Lower lobe of right lung (tissue), 2 donors: ENCODE data around the gene LRRC37B. TPM values are rescaled to one million over a fixed set of nuclear protein-coding genes. Genes with fewer than 3 reads are reported as not detected.
A peak's percentile ranks its signal among the peaks of the same experiment; 100 is the strongest.
"Not testable (repeated sequence)": the region's sequence is repeated elsewhere in the genome, so short reads cannot be mapped to it uniquely, and the experiment has no call there.

Experiments used
- ATAC-seq, 2 donors: fragments of 200-7000 bp; cut with Tn5 transposase; one replicate each; pipeline ENCODE4 v1.9.1; 2020 to 2022; ENCODE audit warnings: mild to moderate bottlenecking in 2 of 2, moderate library complexity in 2 of 2
- DNase-seq: peaks from one replicate; pipeline ENCODE4 v3.0.0-alpha.2; 2020
- H3K27ac ChIP-seq: fragments of 200-600 bp; one replicate; pipeline ENCODE4 v1.8.0; 2022
- H3K27me3 ChIP-seq: fragments of 200-600 bp; one replicate; pipeline ENCODE4 v1.8.0; 2022; ENCODE audit warnings: low read depth
- H3K36me3 ChIP-seq: fragments of 200-600 bp; one replicate; pipeline ENCODE4 v1.8.0; 2022; ENCODE audit warnings: mild to moderate bottlenecking
- H3K4me1 ChIP-seq: fragments of 200-600 bp; one replicate; pipeline ENCODE4 v1.8.0; 2022
- H3K4me3 ChIP-seq: fragments of 200-600 bp; one replicate; pipeline ENCODE4 v1.8.0; 2022; ENCODE audit warnings: mild to moderate bottlenecking
- H3K9me3 ChIP-seq: fragments of 200-600 bp; one replicate; pipeline ENCODE4 v1.8.0; 2022
- intact Hi-C: fragments of 100-400 bp; cut with DNase I; formaldehyde crosslinking; loops from one replicate; pipeline ENCODE4 v1.11.0; 2022
- long read RNA-seq: library from polyadenylated mRNA; unstranded; transcript quantifications from one replicate; pipeline ENCODE4 v2.0.0, GENCODE V29; 2021
- total RNA-seq: library from RNA; stranded (reverse); fragmentation: NEBNext Ultra II Directional; extraction: Animal tissue kit (Norgen Biotek cat#: 25700); gene quantifications from one replicate; pipeline ENCODE4 v1.2.1, GENCODE V29; 2021
- TF ChIP-seq, protein P1 (sequence below): fragments of 200-600 bp; IDR thresholded peaks from one replicate; pipeline ENCODE4 v1.8.0; 2022; ENCODE audit warnings: antibody characterized with exemption, mild to moderate bottlenecking
- donor health status: DM: no; HTN: yes; CAD: no; lungs with severe emphysema.

Gene LRRC37B
- 19.1 TPM for total RNA-seq
- long read RNA-seq, partial matches to known transcripts = 3 of 8 reads
- long read RNA-seq, other reads (novel, unspliced or antisense) = 3 of 8 reads

DNA sequence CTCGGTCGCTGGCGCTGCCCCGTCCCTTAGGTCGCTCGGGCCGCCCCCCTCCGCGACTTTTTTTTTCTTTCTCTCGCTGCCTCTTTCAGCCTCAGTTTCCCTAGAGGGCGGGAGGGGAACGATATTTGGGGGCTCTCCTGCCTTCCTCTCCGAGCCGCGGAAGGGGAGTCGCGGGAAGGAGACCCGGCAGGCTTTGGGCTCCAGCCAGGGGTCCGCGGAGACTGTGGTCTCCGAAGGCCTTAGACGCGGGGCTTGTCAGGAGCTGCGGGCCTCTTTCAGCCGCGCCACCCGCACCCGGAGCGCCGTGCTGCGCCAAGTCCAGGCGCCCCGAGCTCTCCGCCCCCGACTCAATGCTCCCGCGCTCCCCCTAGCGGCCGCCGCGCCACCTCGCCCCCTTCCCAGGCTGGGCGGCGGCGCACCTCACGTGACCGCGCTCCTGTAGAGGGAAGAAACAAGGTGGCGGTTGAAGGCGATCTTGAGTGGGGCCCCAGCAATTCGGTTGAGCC is at the start of gene LRRC37B:
Gene LRRC37B, plus strand, starts transcription at position 427 of the 506 bp plus-strand sequence. CDS start 14,010 bp downstream, outside the sequence.
- peak within 1 kb of the TSS; percentile 83 for H3K27ac ChIP-seq
- peak; percentile 93 for DNase-seq
- intact Hi-C loops = no loop called here
- TF ChIP-seq, protein P1, sequence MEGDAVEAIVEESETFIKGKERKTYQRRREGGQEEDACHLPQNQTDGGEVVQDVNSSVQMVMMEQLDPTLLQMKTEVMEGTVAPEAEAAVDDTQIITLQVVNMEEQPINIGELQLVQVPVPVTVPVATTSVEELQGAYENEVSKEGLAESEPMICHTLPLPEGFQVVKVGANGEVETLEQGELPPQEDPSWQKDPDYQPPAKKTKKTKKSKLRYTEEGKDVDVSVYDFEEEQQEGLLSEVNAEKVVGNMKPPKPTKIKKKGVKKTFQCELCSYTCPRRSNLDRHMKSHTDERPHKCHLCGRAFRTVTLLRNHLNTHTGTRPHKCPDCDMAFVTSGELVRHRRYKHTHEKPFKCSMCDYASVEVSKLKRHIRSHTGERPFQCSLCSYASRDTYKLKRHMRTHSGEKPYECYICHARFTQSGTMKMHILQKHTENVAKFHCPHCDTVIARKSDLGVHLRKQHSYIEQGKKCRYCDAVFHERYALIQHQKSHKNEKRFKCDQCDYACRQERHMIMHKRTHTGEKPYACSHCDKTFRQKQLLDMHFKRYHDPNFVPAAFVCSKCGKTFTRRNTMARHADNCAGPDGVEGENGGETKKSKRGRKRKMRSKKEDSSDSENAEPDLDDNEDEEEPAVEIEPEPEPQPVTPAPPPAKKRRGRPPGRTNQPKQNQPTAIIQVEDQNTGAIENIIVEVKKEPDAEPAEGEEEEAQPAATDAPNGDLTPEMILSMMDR = peak; percentile 94
- H3K27me3 ChIP-seq = no peaks in the 10 kb centered on the region
- peak within 1 kb of the TSS; percentile 77 for H3K4me3 ChIP-seq
- ATAC-seq = peak; percentile 99
- H3K36me3 ChIP-seq = no peaks in the 10 kb centered on the region
- H3K9me3 ChIP-seq = no peaks in the 10 kb centered on the region
- H3K4me1 ChIP-seq = peaks cover 33% of the 10 kb centered on the region

DNA sequence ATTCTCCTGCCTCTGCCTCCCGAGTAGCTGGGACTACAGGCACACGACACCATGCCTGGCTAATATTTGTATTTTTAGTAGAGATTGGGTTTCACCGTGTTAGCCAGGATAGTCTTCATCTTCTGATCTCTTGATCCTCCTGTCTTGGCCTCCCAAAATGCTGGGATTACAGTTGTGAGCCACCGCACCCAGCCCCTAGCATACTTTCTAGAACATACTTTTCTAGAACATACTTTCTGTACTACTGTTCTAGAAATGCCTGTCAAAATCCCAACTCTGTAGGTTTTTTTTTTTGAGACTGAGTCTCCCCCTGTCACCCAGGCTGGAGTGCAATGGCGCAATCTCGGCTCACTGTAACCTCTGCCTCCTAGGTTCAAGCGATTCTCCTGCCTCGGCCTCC is 43.1 kb upstream of the LRRC37B start:
- H3K27ac ChIP-seq, ATAC-seq, H3K9me3 ChIP-seq, H3K4me1 ChIP-seq, intact Hi-C loops, H3K4me3 ChIP-seq, DNase-seq, H3K27me3 ChIP-seq: not testable (repeated sequence)
- H3K36me3 ChIP-seq = peaks cover 79% of the 10 kb centered on the region

DNA sequence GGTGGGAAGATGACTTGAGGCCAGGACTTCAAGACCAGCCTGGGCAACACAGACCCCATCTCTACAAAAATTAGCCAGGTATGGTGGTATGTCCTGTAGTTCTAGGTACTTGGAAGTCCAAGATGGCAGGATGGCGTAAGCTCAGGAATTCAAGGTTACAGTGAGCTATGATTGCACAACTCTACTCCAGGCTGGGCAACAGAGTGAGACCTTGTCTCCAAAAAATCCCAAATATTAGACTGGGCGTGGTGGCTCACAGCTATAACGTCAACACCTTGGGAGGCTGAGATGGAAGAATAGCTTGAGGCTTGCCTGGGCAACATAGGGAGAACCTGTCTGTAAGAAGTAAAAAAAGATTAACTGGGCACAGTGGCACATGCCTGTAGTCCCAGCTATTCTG is 39.5 kb upstream of the LRRC37B start:
- ATAC-seq = no peak
- no peaks in the 10 kb centered on the region for H3K9me3 ChIP-seq
- TF ChIP-seq, protein P1 = no peak
- no peak overlapping the region for H3K27ac ChIP-seq
- no peaks in the 10 kb centered on the region for H3K4me1 ChIP-seq
- H3K27me3 ChIP-seq = no peaks in the 10 kb centered on the region
- intact Hi-C loops = no loop called here
- peaks cover 81% of the 10 kb centered on the region for H3K36me3 ChIP-seq
- DNase-seq = no peak
- H3K4me3 ChIP-seq = no peak overlapping the region

DNA sequence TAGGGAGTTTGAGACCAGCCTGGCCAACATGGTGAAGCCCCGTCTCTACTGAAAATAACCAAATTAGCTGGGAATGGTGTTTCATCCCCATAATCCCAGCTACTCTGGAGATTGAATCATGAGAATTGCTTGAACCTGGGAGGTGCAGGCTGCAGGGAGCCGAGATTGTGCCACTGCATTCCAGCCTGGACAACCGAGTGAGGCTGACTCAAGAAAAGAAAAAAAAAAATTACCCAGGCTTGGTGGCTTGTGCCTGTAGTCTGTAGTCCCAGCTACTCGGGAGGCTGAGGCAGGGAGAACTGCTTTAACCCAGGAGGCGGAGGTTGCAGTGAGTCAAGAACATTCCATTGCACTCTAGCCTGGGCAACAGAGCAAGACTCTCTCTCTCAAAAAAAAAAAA is 36.8 kb upstream of the LRRC37B start:
- H3K4me3 ChIP-seq, H3K27ac ChIP-seq, DNase-seq, ATAC-seq, H3K9me3 ChIP-seq, H3K27me3 ChIP-seq, intact Hi-C loops, H3K4me1 ChIP-seq: not testable (repeated sequence)
- H3K36me3 ChIP-seq = peaks cover 79% of the 10 kb centered on the region

DNA sequence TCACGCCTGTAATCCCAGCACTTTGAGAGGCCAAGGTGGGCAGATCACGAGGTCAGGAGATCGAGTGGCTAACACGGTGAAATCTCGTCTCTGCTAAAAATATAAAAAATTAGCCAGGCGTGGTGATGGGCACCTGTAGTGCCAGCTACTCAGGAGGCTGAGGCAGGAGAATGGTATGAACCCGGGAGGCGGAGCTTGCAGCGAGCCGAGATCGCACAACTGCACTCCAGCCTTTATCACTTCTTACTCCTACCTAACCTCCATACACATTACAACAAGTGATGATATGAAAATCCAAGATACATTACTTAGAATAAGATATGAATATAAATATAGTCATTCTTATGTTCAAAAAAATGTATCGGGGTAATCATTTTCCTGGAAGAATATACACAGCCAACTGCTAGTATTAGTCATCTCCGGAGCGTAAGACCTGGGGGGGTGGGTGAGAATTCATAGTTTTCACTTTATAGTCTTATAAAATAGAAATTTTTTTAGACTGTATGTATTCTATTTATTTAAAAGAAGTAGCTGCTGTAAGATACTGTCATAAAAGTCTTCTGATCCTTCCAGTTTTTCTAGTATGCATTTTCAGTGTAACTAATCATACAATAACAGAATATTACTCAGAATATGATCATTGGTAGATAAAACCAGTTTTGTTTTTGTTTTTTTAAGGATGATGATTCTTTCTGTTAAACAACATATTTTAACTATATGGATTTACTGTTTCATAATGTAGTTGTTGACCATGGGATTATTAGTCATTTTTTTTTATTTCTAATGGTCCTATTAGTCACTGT is 32.7 kb upstream of the LRRC37B start:
- peaks cover 83% of the 10 kb centered on the region for H3K36me3 ChIP-seq
- H3K9me3 ChIP-seq, H3K27ac ChIP-seq, ATAC-seq, H3K27me3 ChIP-seq, intact Hi-C loops, H3K4me1 ChIP-seq, H3K4me3 ChIP-seq, DNase-seq: not testable (repeated sequence)

DNA sequence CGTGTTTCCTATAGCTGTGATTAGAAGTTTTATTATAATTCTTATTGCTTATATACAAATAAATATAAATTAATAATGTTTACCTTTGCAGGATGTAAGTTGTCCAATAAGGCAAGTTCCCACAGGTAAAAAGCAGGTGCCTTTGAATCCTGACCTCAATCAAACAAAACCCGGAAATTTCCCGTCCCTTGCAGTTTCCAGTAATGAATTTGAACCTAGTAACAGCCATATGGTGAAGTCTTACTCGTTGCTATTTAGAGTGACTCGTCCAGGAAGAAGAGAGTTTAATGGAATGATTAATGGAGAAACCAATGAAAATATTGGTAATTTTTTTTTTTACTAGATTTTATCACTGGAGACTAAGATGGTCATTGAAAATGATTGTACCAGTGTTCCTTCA is 31.8 kb upstream of the LRRC37B start:
- DNase-seq, intact Hi-C loops, ATAC-seq, H3K4me3 ChIP-seq, H3K27me3 ChIP-seq, H3K4me1 ChIP-seq, H3K9me3 ChIP-seq, H3K27ac ChIP-seq: not testable (repeated sequence)
- H3K36me3 ChIP-seq = peaks cover 83% of the 10 kb centered on the region

DNA sequence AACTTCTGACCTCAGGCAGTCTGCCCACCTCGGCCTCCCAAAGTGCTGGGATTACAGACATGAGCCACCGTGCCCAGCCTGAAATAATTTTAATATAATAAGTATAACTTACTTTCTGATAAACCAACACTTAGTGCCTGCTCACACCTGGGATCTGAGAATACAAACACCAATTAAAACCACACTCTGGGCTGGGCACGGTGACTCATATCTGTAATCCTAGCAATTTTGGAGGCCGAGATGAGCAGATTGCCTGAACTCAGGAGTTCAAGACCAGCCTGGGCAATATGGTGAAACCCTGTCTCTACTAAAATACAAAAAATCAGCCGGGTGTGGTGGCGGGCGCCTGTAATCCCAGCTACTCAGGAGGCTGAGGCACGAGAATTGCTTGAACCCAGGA is 15.4 kb upstream of the LRRC37B start:
- H3K27ac ChIP-seq, H3K4me3 ChIP-seq, DNase-seq, ATAC-seq, H3K27me3 ChIP-seq, H3K4me1 ChIP-seq, intact Hi-C loops, H3K9me3 ChIP-seq: not testable (repeated sequence)
- H3K36me3 ChIP-seq = peaks cover 100% of the 10 kb centered on the region

DNA sequence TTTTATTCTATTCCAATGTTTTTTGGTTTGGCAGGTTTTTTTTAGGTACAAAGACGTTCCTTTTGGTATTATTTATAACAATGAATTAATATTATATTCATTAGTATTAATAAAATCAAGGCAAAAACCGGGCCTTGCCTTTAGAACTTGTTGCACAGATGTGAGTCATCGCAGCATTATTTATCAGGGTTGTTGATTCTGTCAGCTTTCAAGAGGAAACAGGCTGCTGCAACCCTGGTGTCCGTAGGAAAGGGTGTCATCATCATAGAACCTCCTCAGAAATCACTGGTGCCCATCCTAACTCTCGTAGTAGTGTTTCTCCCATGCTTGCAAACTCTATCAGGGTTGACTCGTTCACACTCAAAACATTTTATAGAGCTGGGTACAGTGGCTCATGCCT is 10.2 kb upstream of the LRRC37B start:
- H3K36me3 ChIP-seq = peaks cover 86% of the 10 kb centered on the region
- no peak for DNase-seq
- TF ChIP-seq, protein P1 = no peak
- no peak overlapping the region for H3K27ac ChIP-seq
- no peak for ATAC-seq
- intact Hi-C loops = no loop called here
- no peak overlapping the region for H3K4me3 ChIP-seq
- no peaks in the 10 kb centered on the region for H3K27me3 ChIP-seq
- no peaks in the 10 kb centered on the region for H3K4me1 ChIP-seq
- H3K9me3 ChIP-seq = no peaks in the 10 kb centered on the region
